Panc1 (cell line): ENCODE measurements around the gene DYTN. TPM values are rescaled to one million over a fixed set of nuclear protein-coding genes. Genes with fewer than 3 reads are reported as not detected.

Source experiments
- ATAC-seq: fragments of 200-7000 bp; cut with Tn5 transposase; 2 replicates; pipeline ENCODE4 v1.9.1; 2020; ENCODE audit warnings: mild to moderate bottlenecking, moderate library complexity
- BruUV-seq: library from RNA; stranded (reverse); fragments of 400-500 nt; replicated peaks from 2 replicates; lab custom pipeline; 2021; lab: Mats Ljungman, UMichigan
- CTCF ChIA-PET: fragments of 300-600 bp; sonication (Branson Sonifier 250); formaldehyde crosslinking; loops from one replicate; lab custom pipeline; 2022; ENCODE audit warnings: antibody characterized with exemption; lab: Charles Lee
- POLR2A ChIA-PET: fragments of 300-600 bp; sonication (Branson Sonifier 250); formaldehyde crosslinking; loops from one replicate; lab custom pipeline; 2022; ENCODE audit warnings: antibody characterized with exemption; lab: Charles Lee
- DNase-seq: peaks from one replicate; pipeline ENCODE4 v3.0.0-alpha.2; 2010; ENCODE audit warnings: low read depth, low spot score
- H3K27ac ChIP-seq: 2 replicates; pipeline ENCODE4 v1.5.1; 2011; ENCODE audit warnings: mild to moderate bottlenecking, low read length, inconsistent platforms
- H3K27me3 ChIP-seq: fragments of 200-500 bp; sonication (Bioruptor generic); 2 replicates; pipeline ENCODE4 v1.6.0; 2014; ENCODE audit warnings: low read length, inconsistent platforms; ENCODE audit not compliant: control insufficient read depth, insufficient read depth
- H3K36me3 ChIP-seq: fragments of 200-500 bp; sonication (Bioruptor generic); 2 replicates; pipeline ENCODE4 v1.5.1; 2014; ENCODE audit warnings: inconsistent platforms, mild to moderate bottlenecking, low read length, moderate library complexity; ENCODE audit not compliant: control insufficient read depth, insufficient read depth
- H3K4me1 ChIP-seq: 2 replicates; pipeline ENCODE4 v1.5.1; 2011; ENCODE audit warnings: inconsistent platforms, mild to moderate bottlenecking, low read length, moderate library complexity; ENCODE audit not compliant: control insufficient read depth, insufficient read depth
- H3K4me3 ChIP-seq, 2 experiments: 2 replicates each; pipeline ENCODE4 v1.5.1; 2011 to 2012; ENCODE audit warnings: low read depth in 2 of 2, low read length in 2 of 2, mild to moderate bottlenecking in 2 of 2, inconsistent platforms in 1 of 2, moderate library complexity in 1 of 2
- H3K9me3 ChIP-seq: fragments of 200-500 bp; sonication (Bioruptor generic); 2 replicates; pipeline ENCODE4 v1.5.1; 2014; ENCODE audit warnings: low read depth, mild to moderate bottlenecking, inconsistent platforms, low read length, moderate library complexity; ENCODE audit not compliant: control insufficient read depth, insufficient read depth
- POLR2AphosphoS5 ChIP-seq: IDR thresholded peaks from 2 replicates; pipeline ENCODE4 v1.6.1; 2012; ENCODE audit warnings: mild to moderate bottlenecking, low read depth, low read length, moderate library complexity
- SIN3A ChIP-seq: IDR thresholded peaks from 2 replicates; pipeline ENCODE4 v1.6.1; 2012; ENCODE audit warnings: low read depth, mild to moderate bottlenecking, low read length, moderate library complexity, borderline replicate concordance; ENCODE audit not compliant: insufficient read depth
- TCF7L2 ChIP-seq: IDR thresholded peaks from 2 replicates; pipeline ENCODE4 v1.6.1; 2011; ENCODE audit warnings: mild to moderate bottlenecking, low read depth, low read length, inconsistent platforms
- in situ Hi-C: cut with HindIII; loops from 2 replicates; pipeline ENCODE4 v1.10.0; 2016; ENCODE audit warnings: low sequenced_read_pairs, low pct_unique_long_range_greater_than_20kb
- intact Hi-C: fragments of 100-400 bp; cut with micrococcal nuclease; formaldehyde crosslinking; loops from one replicate; pipeline ENCODE4 v1.10.0; 2022; ENCODE audit not compliant: unreplicated experiment
- total RNA-seq: library from RNA; stranded (reverse); gene quantifications from one replicate; pipeline ENCODE4 v1.2.1, GENCODE V29; 2021; ENCODE audit not compliant: unreplicated experiment
- TF ChIP-seq, protein P1 (sequence below), 2 experiments: IDR thresholded peaks; 2 replicates each; pipeline ENCODE4 v1.6.1; 2011 to 2012; ENCODE audit warnings: low read depth in 2 of 2, control low read depth in 1 of 2, low read length in 1 of 2, mild to moderate bottlenecking in 1 of 2, moderate library complexity in 1 of 2; ENCODE audit not compliant: insufficient read depth in 1 of 2
- TF ChIP-seq, protein P2 (sequence below): fragments of 450-650 bp; IDR thresholded peaks from 2 replicates; pipeline ENCODE4 v1.5.1; 2017; ENCODE audit warnings: mild to moderate bottlenecking

The DYTN gene
- total RNA-seq, 1 experiment from 2014 or later: not detected

DNA sequence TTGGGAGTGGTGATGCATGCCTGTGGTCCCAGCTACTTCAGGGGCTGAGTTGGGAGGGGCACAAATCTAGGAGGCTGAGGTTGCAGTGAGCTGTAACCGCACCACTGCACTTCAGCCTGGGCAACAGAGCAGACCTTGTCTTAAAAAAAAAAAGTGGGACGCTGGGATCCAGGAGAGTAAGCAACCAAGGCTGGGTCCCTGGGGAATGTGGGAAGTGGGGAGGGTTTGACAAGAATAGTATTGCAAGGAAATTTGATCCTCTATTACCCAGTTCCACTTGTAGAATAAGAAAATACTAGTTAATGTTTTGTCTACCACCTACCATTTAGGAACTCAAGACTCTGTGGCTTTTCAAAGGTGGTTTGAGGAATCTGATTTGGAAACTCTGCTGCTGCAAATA, 21.1 kb upstream of the DYTN start:
- no TSS peak for BruUV-seq
- TF ChIP-seq POLR2AphosphoS5 (no peak), TCF7L2 (no peak), SIN3A (no peak)
- TF ChIP-seq, protein P1, sequence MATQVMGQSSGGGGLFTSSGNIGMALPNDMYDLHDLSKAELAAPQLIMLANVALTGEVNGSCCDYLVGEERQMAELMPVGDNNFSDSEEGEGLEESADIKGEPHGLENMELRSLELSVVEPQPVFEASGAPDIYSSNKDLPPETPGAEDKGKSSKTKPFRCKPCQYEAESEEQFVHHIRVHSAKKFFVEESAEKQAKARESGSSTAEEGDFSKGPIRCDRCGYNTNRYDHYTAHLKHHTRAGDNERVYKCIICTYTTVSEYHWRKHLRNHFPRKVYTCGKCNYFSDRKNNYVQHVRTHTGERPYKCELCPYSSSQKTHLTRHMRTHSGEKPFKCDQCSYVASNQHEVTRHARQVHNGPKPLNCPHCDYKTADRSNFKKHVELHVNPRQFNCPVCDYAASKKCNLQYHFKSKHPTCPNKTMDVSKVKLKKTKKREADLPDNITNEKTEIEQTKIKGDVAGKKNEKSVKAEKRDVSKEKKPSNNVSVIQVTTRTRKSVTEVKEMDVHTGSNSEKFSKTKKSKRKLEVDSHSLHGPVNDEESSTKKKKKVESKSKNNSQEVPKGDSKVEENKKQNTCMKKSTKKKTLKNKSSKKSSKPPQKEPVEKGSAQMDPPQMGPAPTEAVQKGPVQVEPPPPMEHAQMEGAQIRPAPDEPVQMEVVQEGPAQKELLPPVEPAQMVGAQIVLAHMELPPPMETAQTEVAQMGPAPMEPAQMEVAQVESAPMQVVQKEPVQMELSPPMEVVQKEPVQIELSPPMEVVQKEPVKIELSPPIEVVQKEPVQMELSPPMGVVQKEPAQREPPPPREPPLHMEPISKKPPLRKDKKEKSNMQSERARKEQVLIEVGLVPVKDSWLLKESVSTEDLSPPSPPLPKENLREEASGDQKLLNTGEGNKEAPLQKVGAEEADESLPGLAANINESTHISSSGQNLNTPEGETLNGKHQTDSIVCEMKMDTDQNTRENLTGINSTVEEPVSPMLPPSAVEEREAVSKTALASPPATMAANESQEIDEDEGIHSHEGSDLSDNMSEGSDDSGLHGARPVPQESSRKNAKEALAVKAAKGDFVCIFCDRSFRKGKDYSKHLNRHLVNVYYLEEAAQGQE (IDR thresholded peaks at IDR 0.05; ENCODE audit: insufficient read depth in 1 of 2, low read depth in 2 of 2, low read length in 1 of 2): no peak
- TF ChIP-seq, protein P2, sequence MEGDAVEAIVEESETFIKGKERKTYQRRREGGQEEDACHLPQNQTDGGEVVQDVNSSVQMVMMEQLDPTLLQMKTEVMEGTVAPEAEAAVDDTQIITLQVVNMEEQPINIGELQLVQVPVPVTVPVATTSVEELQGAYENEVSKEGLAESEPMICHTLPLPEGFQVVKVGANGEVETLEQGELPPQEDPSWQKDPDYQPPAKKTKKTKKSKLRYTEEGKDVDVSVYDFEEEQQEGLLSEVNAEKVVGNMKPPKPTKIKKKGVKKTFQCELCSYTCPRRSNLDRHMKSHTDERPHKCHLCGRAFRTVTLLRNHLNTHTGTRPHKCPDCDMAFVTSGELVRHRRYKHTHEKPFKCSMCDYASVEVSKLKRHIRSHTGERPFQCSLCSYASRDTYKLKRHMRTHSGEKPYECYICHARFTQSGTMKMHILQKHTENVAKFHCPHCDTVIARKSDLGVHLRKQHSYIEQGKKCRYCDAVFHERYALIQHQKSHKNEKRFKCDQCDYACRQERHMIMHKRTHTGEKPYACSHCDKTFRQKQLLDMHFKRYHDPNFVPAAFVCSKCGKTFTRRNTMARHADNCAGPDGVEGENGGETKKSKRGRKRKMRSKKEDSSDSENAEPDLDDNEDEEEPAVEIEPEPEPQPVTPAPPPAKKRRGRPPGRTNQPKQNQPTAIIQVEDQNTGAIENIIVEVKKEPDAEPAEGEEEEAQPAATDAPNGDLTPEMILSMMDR: no peak
- H3K36me3 ChIP-seq: no peaks in the 10 kb centered on the region
- CTCF ChIA-PET: no interaction called here
- H3K4me1 ChIP-seq: no peaks in the 10 kb centered on the region
- POLR2A ChIA-PET: no interaction called here
- no peaks in the 10 kb centered on the region for H3K27me3 ChIP-seq
- intact Hi-C loops (no loop called here), in situ Hi-C loops (no loop called here)
- ATAC-seq (no peak), DNase-seq (no peak)
- no peak overlapping the region for H3K4me3 ChIP-seq
- H3K9me3 ChIP-seq: no peaks in the 10 kb centered on the region
- H3K27ac ChIP-seq: no peak overlapping the region

DNA sequence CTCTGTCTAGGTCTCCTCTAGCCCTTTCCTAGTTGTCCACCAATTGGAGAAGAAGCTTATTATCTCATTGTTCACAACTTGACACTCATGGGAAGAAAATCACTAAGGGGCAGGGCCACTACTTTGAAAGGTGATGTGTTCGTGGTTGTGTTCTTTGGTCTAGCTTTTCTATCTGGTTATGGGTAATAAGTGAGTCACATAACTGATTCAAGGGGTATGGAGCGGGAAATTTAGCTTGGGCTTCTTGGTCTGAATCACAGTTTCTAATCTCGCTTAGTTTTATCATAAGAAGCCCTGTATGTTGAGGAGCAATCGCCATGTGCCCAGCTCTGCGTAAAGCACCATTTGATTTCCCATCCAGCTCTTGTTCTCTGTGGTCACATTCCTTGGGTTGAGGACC, 18.7 kb upstream of the DYTN start:
- BruUV-seq: no TSS peak
- in situ Hi-C loops (no loop called here), intact Hi-C loops (no loop called here)
- no peaks in the 10 kb centered on the region for H3K27me3 ChIP-seq
- no peaks in the 10 kb centered on the region for H3K9me3 ChIP-seq
- H3K4me1 ChIP-seq: no peaks in the 10 kb centered on the region
- TF ChIP-seq SIN3A (no peak), POLR2AphosphoS5 (no peak), TCF7L2 (no peak)
- TF ChIP-seq, protein P2: no peak
- TF ChIP-seq, protein P1 (IDR thresholded peaks at IDR 0.05; ENCODE audit: insufficient read depth in 1 of 2, low read depth in 2 of 2, low read length in 1 of 2): no peak
- POLR2A ChIA-PET: interaction anchor here (0.5 kb wide), 1 partner anchor 783 kb away, joined by 4 read pairs; no protein-coding TSS in a partner anchor
- H3K36me3 ChIP-seq: no peaks in the 10 kb centered on the region
- no peak overlapping the region for H3K27ac ChIP-seq
- ATAC-seq (no peak), DNase-seq (no peak)
- CTCF ChIA-PET: no interaction called here
- H3K4me3 ChIP-seq: no peak overlapping the region
